Kidney (tissue), 14 donors: ENCODE results near the gene MATN1. TPM values are rescaled to one million over a fixed set of nuclear protein-coding genes. Genes with fewer than 3 reads are reported as not detected.

ENCODE experiments used
- DNase-seq, 5 donors: peaks; one replicate each; pipeline ENCODE4 v3.0.0-alpha.2; 2013 to 2020
- FAIRE-seq: peaks from 2 replicates; lab custom pipeline; 2012; peaks lifted over from hg19 to GRCh38; lab: Jason Lieb, UNC
- H3K27ac ChIP-seq, 2 donors: one replicate each; pipeline ENCODE4 v1.7.0; 2013; ENCODE audit warnings: low read depth in 2 of 2, low read length in 2 of 2, inconsistent platforms in 1 of 2
- H3K27me3 ChIP-seq: one replicate; pipeline ENCODE4 v1.7.1; 2013; ENCODE audit warnings: low read length, inconsistent platforms; ENCODE audit not compliant: control insufficient read depth, insufficient read depth
- H3K36me3 ChIP-seq, 3 donors: one replicate each; pipeline versions ENCODE4 v1.7.0 to v1.7.1; 2013; ENCODE audit warnings: low read length in 3 of 3, control low read depth in 1 of 3, inconsistent platforms in 1 of 3; ENCODE audit not compliant: insufficient read depth in 3 of 3, control insufficient read depth in 2 of 3
- H3K4me1 ChIP-seq, 3 donors: one replicate each; pipeline versions ENCODE4 v1.7.0 to v1.7.1; 2013; ENCODE audit warnings: low read length in 3 of 3, inconsistent platforms in 1 of 3, low read depth in 1 of 3; ENCODE audit not compliant: control insufficient read depth in 2 of 3, insufficient read depth in 2 of 3
- H3K4me3 ChIP-seq, 3 donors: one replicate each; pipeline versions ENCODE4 v1.7.0 to v1.8.1; 2013; ENCODE audit warnings: low read length in 3 of 3, control low read depth in 1 of 3, inconsistent platforms in 1 of 3
- H3K9ac ChIP-seq, 3 donors: one replicate each; pipeline versions ENCODE4 v1.7.0 to v1.7.1; 2013; ENCODE audit warnings: low read length in 3 of 3, control low read depth in 1 of 3, inconsistent platforms in 1 of 3
- H3K9me3 ChIP-seq, 3 donors: one replicate each; pipeline versions ENCODE4 v1.7.0 to v1.7.1; 2013; ENCODE audit warnings: low read length in 3 of 3, control low read depth in 1 of 3, inconsistent platforms in 1 of 3; ENCODE audit not compliant: control insufficient read depth in 2 of 3, insufficient read depth in 1 of 3
- CTCF ChIP-seq: IDR thresholded peaks from 3 replicates; pipeline ENCODE4 v1.5.1; 2012; ENCODE audit warnings: mild to moderate bottlenecking, moderate library complexity, borderline replicate concordance; ENCODE audit not compliant: insufficient read depth; ENCODE audit errors: extremely low read depth
- intact Hi-C: fragments of 100-400 bp; cut with DNase I; formaldehyde crosslinking; loops from one replicate; pipeline ENCODE4 v1.11.1; 2022
- polyA plus RNA-seq: library from polyadenylated mRNA; stranded (reverse); fragments of 350-450 nt; fragmentation: Illumina TruSeq; extraction: RNeasy Lipid Tissue Mini Kit (QIAGEN cat#74804); gene quantifications from one replicate; pipeline ENCODE4 v1.2.3, GENCODE V29; 2014; ENCODE audit warnings: low read depth, low replicate concordance; ENCODE audit not compliant: insufficient read depth
- total RNA-seq: library from RNA; stranded (reverse); fragmentation: NEBNext Ultra II Directional; extraction: Animal tissue kit (Norgen Biotek cat#: 25700); gene quantifications from one replicate; pipeline ENCODE4 v1.2.1, GENCODE V29; 2021
- donor health status: control.
- donor health status: control.
- donor health status: control.
- donor health status: control.
- donor health status: control.
- donor health status: DM: yes; HTN: yes; CAD: no.
- donor health status: Normal renal cell carcinoma (clear cell type).

MATN1 gene
- total and polyA plus RNA-seq, 2 donors from 2014 or later = 0.13 TPM; not detected in 1

- no peak for TF ChIP-seq CTCF
- intact Hi-C loops = no loop called here
- FAIRE-seq (no peak), DNase-seq (no peak)
- no peaks in the 10 kb centered on the region for H3K4me1 ChIP-seq
- H3K27me3 ChIP-seq = no peaks in the 10 kb centered on the region
- no peaks in the 10 kb centered on the region for H3K36me3 ChIP-seq
- H3K27ac ChIP-seq = no peak overlapping the region
- no peak overlapping the region for H3K4me3 ChIP-seq
- no peak overlapping the region for H3K9ac ChIP-seq
- peaks cover 0 to 5% (median 0%) of the 10 kb centered on the region in 3 donors for H3K9me3 ChIP-seq
Observed at GRCh38 chr1:30712583-30712982, 10.8 kb downstream of the MATN1 start.

- Histone ChIP-seq H3K27me3 (no peaks in the 10 kb centered on the region), H3K36me3 (no peaks in the 10 kb centered on the region), H3K27ac (no peak overlapping the region), H3K4me1 (no peaks in the 10 kb centered on the region), H3K9ac (no peak overlapping the region), H3K9me3 (peaks cover 0 to under 1% (median 0%) of the 10 kb centered on the region in 3 donors), H3K4me3 (no peak overlapping the region)
- intact Hi-C loops = no loop called here
- FAIRE-seq = no peak
- TF ChIP-seq CTCF = no peak
- DNase-seq = no peak
Observed at GRCh38 chr1:30710407-30710806, 13.0 kb downstream of the MATN1 start.

GRCh38 chr1:30708361-30708728 lies 15.0 kb downstream of the MATN1 start:
- Histone ChIP-seq H3K9me3 (no peaks in the 10 kb centered on the region), H3K27me3 (no peaks in the 10 kb centered on the region), H3K36me3 (no peaks in the 10 kb centered on the region), H3K9ac (no peak overlapping the region), H3K4me1 (no peaks in the 10 kb centered on the region), H3K4me3 (no peak overlapping the region), H3K27ac (no peak overlapping the region)
- no peak for TF ChIP-seq CTCF
- intact Hi-C loops = loop anchor here (10.0 kb wide), 1 partner anchor 1474 kb away; the partner anchor contains the start of genes MECR and PTPRU
- no peak for DNase-seq
- FAIRE-seq = no peak
